ENCODE data around the gene TUBGCP3. TPM values are rescaled to one million over a fixed set of nuclear protein-coding genes. Genes with fewer than 3 reads are reported as not detected.

The TUBGCP3 gene
- total RNA-seq, 1 experiment from 2014 or later = 37.3 TPM

- DNase-seq = no peak
- H3K9me3 ChIP-seq (ENCODE audit: control insufficient read depth, low read depth, low read length) = no peaks in the 10 kb centered on the region
- no peak overlapping the region for H4K8ac ChIP-seq (replicated peaks; ENCODE audit: insufficient read length, low read depth, low read length)
- no peak overlapping the region for H3K4ac ChIP-seq (ENCODE audit: low read depth, low read length)
- H3K4me2 ChIP-seq (ENCODE audit: insufficient read depth, insufficient read length, low read length) = no peak overlapping the region
- H3K79me2 ChIP-seq (ENCODE audit: insufficient read depth, low read length) = no peaks in the 10 kb centered on the region
- Mint-ChIP-seq H3K27me3 (ENCODE audit: low read depth) (peaks cover 48% of the 10 kb centered on the region), H3K4me3 (no peak overlapping the region), H3K36me3 (ENCODE audit: insufficient read depth in 1 of 3, low read depth in 3 of 3) (no peaks in the 10 kb centered on the region), H3K4me1 (no peaks in the 10 kb centered on the region), H3K27ac (no peak overlapping the region; a peak in 1 of 7 replicates), H3K9me3 (no peaks in the 10 kb centered on the region)
- H4K91ac ChIP-seq (ENCODE audit: insufficient read length, low read depth, low read length) = no peak overlapping the region
- H2AK5ac ChIP-seq (ENCODE audit: insufficient read length, low read length) = no peak overlapping the region
- no peaks in the 10 kb centered on the region for H3K4me1 ChIP-seq (ENCODE audit: insufficient read depth, low read length)
- no peaks in the 10 kb centered on the region for H3K27me3 ChIP-seq (ENCODE audit: insufficient read depth, low read length)
- no peak overlapping the region for H3K9ac ChIP-seq (ENCODE audit: extremely low read depth, insufficient read length, low read length)
- no CpG with 5 or more reads among the region's 8 CpGs for WGBS (ENCODE audit: extremely low coverage, insufficient read length, low lambda C conversion rate)
- no peak overlapping the region for H4K5ac ChIP-seq (ENCODE audit: insufficient read length, low read depth, low read length)
- no peak overlapping the region for H3K23ac ChIP-seq (ENCODE audit: insufficient read length, low read depth, low read length)
- no peak overlapping the region for H3T11ph ChIP-seq (ENCODE audit: low read length)
- no peak overlapping the region for H2BK15ac ChIP-seq (ENCODE audit: low read depth, low read length)
- no peak overlapping the region for H3K18ac ChIP-seq (ENCODE audit: insufficient read length, low read depth, low read length)
- H3K14ac ChIP-seq (ENCODE audit: insufficient read depth, low read length) = no peak overlapping the region; the same call in 1 of the 2 replicates
- H2BK120ac ChIP-seq (ENCODE audit: low read depth, low read length, poor library complexity, severe bottlenecking) = no peak overlapping the region
- TF ChIP-seq, protein P1, sequence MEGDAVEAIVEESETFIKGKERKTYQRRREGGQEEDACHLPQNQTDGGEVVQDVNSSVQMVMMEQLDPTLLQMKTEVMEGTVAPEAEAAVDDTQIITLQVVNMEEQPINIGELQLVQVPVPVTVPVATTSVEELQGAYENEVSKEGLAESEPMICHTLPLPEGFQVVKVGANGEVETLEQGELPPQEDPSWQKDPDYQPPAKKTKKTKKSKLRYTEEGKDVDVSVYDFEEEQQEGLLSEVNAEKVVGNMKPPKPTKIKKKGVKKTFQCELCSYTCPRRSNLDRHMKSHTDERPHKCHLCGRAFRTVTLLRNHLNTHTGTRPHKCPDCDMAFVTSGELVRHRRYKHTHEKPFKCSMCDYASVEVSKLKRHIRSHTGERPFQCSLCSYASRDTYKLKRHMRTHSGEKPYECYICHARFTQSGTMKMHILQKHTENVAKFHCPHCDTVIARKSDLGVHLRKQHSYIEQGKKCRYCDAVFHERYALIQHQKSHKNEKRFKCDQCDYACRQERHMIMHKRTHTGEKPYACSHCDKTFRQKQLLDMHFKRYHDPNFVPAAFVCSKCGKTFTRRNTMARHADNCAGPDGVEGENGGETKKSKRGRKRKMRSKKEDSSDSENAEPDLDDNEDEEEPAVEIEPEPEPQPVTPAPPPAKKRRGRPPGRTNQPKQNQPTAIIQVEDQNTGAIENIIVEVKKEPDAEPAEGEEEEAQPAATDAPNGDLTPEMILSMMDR (conservative IDR thresholded peaks at IDR 0.05) = no peak
- H2BK5ac ChIP-seq (ENCODE audit: insufficient read length, low read length) = no peak overlapping the region
- no peak overlapping the region for H3K27ac ChIP-seq (ENCODE audit: insufficient read length, low read depth, low read length)
- no peaks in the 10 kb centered on the region for H3K23me2 ChIP-seq (ENCODE audit: insufficient read length, low read depth, low read length, poor library complexity, severe bottlenecking)
- no peaks in the 10 kb centered on the region for H4K20me1 ChIP-seq (ENCODE audit: control insufficient read depth, insufficient read depth, insufficient read length)
- H2BK20ac ChIP-seq (ENCODE audit: low read depth, low read length, poor library complexity, severe bottlenecking) = no peak overlapping the region
- H2BK12ac ChIP-seq (ENCODE audit: insufficient read length, low read depth, low read length) = no peak overlapping the region
- no peaks in the 10 kb centered on the region for H3K79me1 ChIP-seq (ENCODE audit: insufficient read depth, low read depth, low read length, poor library complexity, severe bottlenecking)
- no peak overlapping the region for H3K56ac ChIP-seq (ENCODE audit: insufficient read length, low read depth, low read length)
- no peak overlapping the region for H2AFZ ChIP-seq (ENCODE audit: low read length)
These were observed 37.7 kb upstream of the TUBGCP3 start for GRCh38 chr13:112625698-112626097.

Data from H9 (cell line).